Lower lobe of right lung (tissue), 2 donors: ENCODE measurements around the gene ZNF644. TPM values are rescaled to one million over a fixed set of nuclear protein-coding genes. Genes with fewer than 3 reads are reported as not detected.

ENCODE experiments used
- ATAC-seq, 2 donors: fragments of 200-7000 bp; cut with Tn5 transposase; one replicate each; pipeline ENCODE4 v1.9.1; 2020 to 2022; ENCODE audit warnings: mild to moderate bottlenecking in 2 of 2, moderate library complexity in 2 of 2
- DNase-seq: peaks from one replicate; pipeline ENCODE4 v3.0.0-alpha.2; 2020
- H3K27ac ChIP-seq: fragments of 200-600 bp; one replicate; pipeline ENCODE4 v1.8.0; 2022
- H3K27me3 ChIP-seq: fragments of 200-600 bp; one replicate; pipeline ENCODE4 v1.8.0; 2022; ENCODE audit warnings: low read depth
- H3K36me3 ChIP-seq: fragments of 200-600 bp; one replicate; pipeline ENCODE4 v1.8.0; 2022; ENCODE audit warnings: mild to moderate bottlenecking
- H3K4me1 ChIP-seq: fragments of 200-600 bp; one replicate; pipeline ENCODE4 v1.8.0; 2022
- H3K4me3 ChIP-seq: fragments of 200-600 bp; one replicate; pipeline ENCODE4 v1.8.0; 2022; ENCODE audit warnings: mild to moderate bottlenecking
- H3K9me3 ChIP-seq: fragments of 200-600 bp; one replicate; pipeline ENCODE4 v1.8.0; 2022
- CTCF ChIP-seq: fragments of 200-600 bp; IDR thresholded peaks from one replicate; pipeline ENCODE4 v1.8.0; 2022; ENCODE audit warnings: antibody characterized with exemption, mild to moderate bottlenecking
- intact Hi-C: fragments of 100-400 bp; cut with DNase I; formaldehyde crosslinking; loops from one replicate; pipeline ENCODE4 v1.11.0; 2022
- total RNA-seq: library from RNA; stranded (reverse); fragmentation: NEBNext Ultra II Directional; extraction: Animal tissue kit (Norgen Biotek cat#: 25700); gene quantifications from one replicate; pipeline ENCODE4 v1.2.1, GENCODE V29; 2021
- donor health status: DM: no; HTN: yes; CAD: no; lungs with severe emphysema.

Gene ZNF644
- total RNA-seq, 1 donor from 2014 or later: 54.7 TPM

- intact Hi-C loops: no loop called here
- H3K27ac ChIP-seq: no peak overlapping the region
These were observed 16.6 kb downstream of the ZNF644 start for GRCh38 chr1:91005285-91005684.

GRCh38 chr1:91004145-91004544, 17.7 kb downstream of the ZNF644 start:
- intact Hi-C loops: no loop called here
- TF ChIP-seq CTCF: no peak
- no peak for ATAC-seq
- Histone ChIP-seq H3K9me3 (no peaks in the 10 kb centered on the region), H3K36me3 (no peaks in the 10 kb centered on the region), H3K27me3 (no peaks in the 10 kb centered on the region), H3K4me3 (no peak overlapping the region), H3K27ac (no peak overlapping the region), H3K4me1 (peaks cover 6% of the 10 kb centered on the region)
- no peak for DNase-seq

More at GRCh38 chr1:91005285-91005684, 16.6 kb downstream of the ZNF644 start:
- peaks cover 14% of the 10 kb centered on the region for H3K4me1 ChIP-seq
- no peak overlapping the region for H3K4me3 ChIP-seq
- TF ChIP-seq CTCF: no peak
- H3K36me3 ChIP-seq: no peaks in the 10 kb centered on the region
- no peaks in the 10 kb centered on the region for H3K27me3 ChIP-seq
- H3K9me3 ChIP-seq: no peaks in the 10 kb centered on the region
- ATAC-seq (no peak), DNase-seq (no peak)

- no peak for DNase-seq
- H3K4me3 ChIP-seq: no peak overlapping the region
- H3K9me3 ChIP-seq: no peaks in the 10 kb centered on the region
- H3K4me1 ChIP-seq: no peaks in the 10 kb centered on the region
- no peaks in the 10 kb centered on the region for H3K27me3 ChIP-seq
- ATAC-seq: no peak
- intact Hi-C loops: no loop called here
- H3K27ac ChIP-seq: no peak overlapping the region
- H3K36me3 ChIP-seq: no peaks in the 10 kb centered on the region
- no peak for TF ChIP-seq CTCF
These were observed 25.0 kb downstream of the ZNF644 start for GRCh38 chr1:90996742-90997413.

GRCh38 chr1:90995311-90995894, 26.4 kb downstream of the ZNF644 start:
- H3K27ac ChIP-seq: no peak overlapping the region
- H3K27me3 ChIP-seq: no peaks in the 10 kb centered on the region
- H3K4me1 ChIP-seq: no peaks in the 10 kb centered on the region
- no peaks in the 10 kb centered on the region for H3K9me3 ChIP-seq
- no peak for DNase-seq
- intact Hi-C loops: no loop called here
- no peak overlapping the region for H3K4me3 ChIP-seq
- no peaks in the 10 kb centered on the region for H3K36me3 ChIP-seq
- TF ChIP-seq CTCF: no peak
- no peak for ATAC-seq

GRCh38 chr1:90994461-90994860, 27.4 kb downstream of the ZNF644 start:
- H3K27ac ChIP-seq: no peak overlapping the region
- H3K9me3 ChIP-seq: no peaks in the 10 kb centered on the region
- no peak for DNase-seq
- TF ChIP-seq CTCF: no peak
- H3K36me3 ChIP-seq: no peaks in the 10 kb centered on the region
- no peaks in the 10 kb centered on the region for H3K27me3 ChIP-seq
- ATAC-seq: no peak
- H3K4me1 ChIP-seq: no peaks in the 10 kb centered on the region
- intact Hi-C loops: no loop called here
- H3K4me3 ChIP-seq: no peak overlapping the region
